Trophoblast cell (in vitro differentiated cells and primary cell): ENCODE data around the gene NME2.

Experiments used
- DNase-seq, 2 donors: peaks; one replicate each; pipeline ENCODE4 v3.0.0-alpha.2; 2016
- H2AFZ ChIP-seq: 2 replicates; pipeline ENCODE4 v1.6.1; 2013; ENCODE audit warnings: low read length, moderate library complexity, mild to moderate bottlenecking; ENCODE audit not compliant: insufficient read depth, poor library complexity
- H2AK5ac ChIP-seq: 2 replicates; pipeline ENCODE4 v1.6.1; 2013; ENCODE audit warnings: mild to moderate bottlenecking, low read length
- H2BK120ac ChIP-seq: 2 replicates; pipeline ENCODE4 v1.6.1; 2013; ENCODE audit warnings: low read length, mild to moderate bottlenecking, moderate library complexity; ENCODE audit not compliant: insufficient read depth, poor library complexity
- H2BK12ac ChIP-seq: 2 replicates; pipeline ENCODE4 v1.6.1; 2013; ENCODE audit warnings: mild to moderate bottlenecking, low read length, moderate library complexity
- H2BK5ac ChIP-seq: 2 replicates; pipeline ENCODE4 v1.6.1; 2013; ENCODE audit warnings: low read length, low read depth, moderate library complexity, mild to moderate bottlenecking; ENCODE audit not compliant: poor library complexity
- H3K14ac ChIP-seq: 2 replicates; pipeline ENCODE4 v1.6.1; 2013; ENCODE audit warnings: mild to moderate bottlenecking, low read length
- H3K18ac ChIP-seq: 2 replicates; pipeline ENCODE4 v1.6.1; 2013; ENCODE audit warnings: mild to moderate bottlenecking, low read length
- H3K23ac ChIP-seq: 2 replicates; pipeline ENCODE4 v1.6.1; 2013; ENCODE audit warnings: low read length
- H3K27ac ChIP-seq: 2 replicates; pipeline ENCODE4 v1.5.1; 2013; ENCODE audit warnings: low read depth, mild to moderate bottlenecking, inconsistent platforms, low read length, moderate library complexity
- H3K27me3 ChIP-seq: 2 replicates; pipeline ENCODE4 v1.6.1; 2013; ENCODE audit warnings: inconsistent platforms, mild to moderate bottlenecking, low read length, moderate library complexity; ENCODE audit not compliant: insufficient read depth
- H3K36me3 ChIP-seq, 2 experiments: 1 replicate in 1 of 2; 2 replicates in 1 of 2; pipeline ENCODE4 v1.6.1; 2013; ENCODE audit warnings: low read length in 2 of 2, mild to moderate bottlenecking in 2 of 2, moderate library complexity in 1 of 2; ENCODE audit not compliant: insufficient read depth in 2 of 2, control insufficient read depth in 1 of 2
- H3K4ac ChIP-seq: 2 replicates; pipeline ENCODE4 v1.6.1; 2013; ENCODE audit warnings: low read depth, mild to moderate bottlenecking, low read length, moderate library complexity
- H3K4me1 ChIP-seq, 2 experiments: 1 replicate in 1 of 2; 2 replicates in 1 of 2; pipeline ENCODE4 v1.6.1; 2013; ENCODE audit warnings: low read length in 2 of 2, mild to moderate bottlenecking in 2 of 2, moderate library complexity in 1 of 2; ENCODE audit not compliant: insufficient read depth in 2 of 2, control insufficient read depth in 1 of 2
- H3K4me2 ChIP-seq: 2 replicates; pipeline ENCODE4 v1.6.1; 2013; ENCODE audit warnings: inconsistent platforms, mild to moderate bottlenecking, low read length, moderate library complexity
- H3K4me3 ChIP-seq: 2 replicates; pipeline ENCODE4 v1.5.1; 2013; ENCODE audit warnings: mild to moderate bottlenecking, low read depth, low read length, inconsistent platforms
- H3K79me1 ChIP-seq: one replicate; pipeline ENCODE4 v1.6.1; 2013; ENCODE audit warnings: low read length
- H3K79me2 ChIP-seq: 2 replicates; pipeline ENCODE4 v1.6.1; 2013; ENCODE audit warnings: low read length, mild to moderate bottlenecking; ENCODE audit not compliant: control insufficient read depth, insufficient read depth, poor library complexity
- H3K9ac ChIP-seq: 2 replicates; pipeline ENCODE4 v1.6.1; 2013; ENCODE audit warnings: mild to moderate bottlenecking, low read length
- H3K9me3 ChIP-seq: 2 replicates; pipeline ENCODE4 v1.6.1; 2013; ENCODE audit warnings: low read depth, mild to moderate bottlenecking, control low read depth, inconsistent platforms, low read length; ENCODE audit not compliant: insufficient read depth
- H4K12ac ChIP-seq: 2 replicates; pipeline ENCODE4 v1.6.1; 2013; ENCODE audit warnings: low read depth, mild to moderate bottlenecking, low read length, moderate library complexity
- H4K8ac ChIP-seq: 2 replicates; pipeline ENCODE4 v1.6.1; 2013; ENCODE audit warnings: low read depth, mild to moderate bottlenecking, low read length, moderate library complexity
- H4K91ac ChIP-seq: one replicate; pipeline ENCODE4 v1.6.1; 2013; ENCODE audit warnings: low read depth, mild to moderate bottlenecking, low read length, moderate library complexity
- WGBS: extraction: QIAGEN DNeasy Blood & Tissue Kit; methylation state at CpG from one replicate; pipeline ENCODE4 v1.1.7; 2013; ENCODE audit warnings: missing lambda C conversion rate; ENCODE audit not compliant: insufficient read length, insufficient coverage; ENCODE audit errors: extremely low coverage; 5-methylcytosine and 5-hydroxymethylcytosine counted together

The NME2 gene

DNA sequence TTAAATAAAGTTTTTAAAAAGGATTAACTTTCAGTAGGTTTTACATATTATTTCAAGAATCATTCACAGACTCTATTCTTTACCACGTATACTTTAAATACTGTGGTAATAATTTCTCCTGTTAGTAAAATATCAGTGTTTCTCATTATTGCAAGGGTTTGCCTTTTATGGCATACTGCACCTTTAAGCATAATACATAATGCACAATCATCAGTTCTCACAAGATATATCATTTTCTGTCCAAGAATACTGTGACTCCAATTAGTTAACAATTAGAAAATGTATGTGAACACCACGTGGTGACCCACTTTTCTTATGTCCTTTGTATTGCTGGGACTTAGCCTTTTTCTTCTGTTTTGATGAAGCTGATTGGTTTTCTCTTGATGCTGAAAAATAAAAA, 25.7 kb downstream of the NME2 start:
- Histone ChIP-seq H4K12ac (no peak overlapping the region), H4K8ac (no peak overlapping the region), H3K79me1 (no peaks in the 10 kb centered on the region), H3K23ac (no peak overlapping the region), H3K4me1 (no peaks in the 10 kb centered on the region), H2AK5ac (no peak overlapping the region), H3K9me3 (no peaks in the 10 kb centered on the region), H3K27ac (no peak overlapping the region), H3K27me3 (no peaks in the 10 kb centered on the region), H3K4ac (no peak overlapping the region), H3K4me3 (no peak overlapping the region), H4K91ac (no peak overlapping the region), H3K79me2 (no peaks in the 10 kb centered on the region), H2AFZ (no peak overlapping the region), H2BK12ac (no peak overlapping the region), H3K4me2 (no peak overlapping the region), H2BK5ac (no peak overlapping the region), H3K14ac (no peak overlapping the region), H3K36me3 (peaks cover 27 to 29% of the 10 kb centered on the region in 2 experiments), H3K18ac (no peak overlapping the region), H2BK120ac (no peak overlapping the region), H3K9ac (no peak overlapping the region)
- no CpG with 5 or more reads among the region's 2 CpGs for WGBS
- DNase-seq: no peak

DNA sequence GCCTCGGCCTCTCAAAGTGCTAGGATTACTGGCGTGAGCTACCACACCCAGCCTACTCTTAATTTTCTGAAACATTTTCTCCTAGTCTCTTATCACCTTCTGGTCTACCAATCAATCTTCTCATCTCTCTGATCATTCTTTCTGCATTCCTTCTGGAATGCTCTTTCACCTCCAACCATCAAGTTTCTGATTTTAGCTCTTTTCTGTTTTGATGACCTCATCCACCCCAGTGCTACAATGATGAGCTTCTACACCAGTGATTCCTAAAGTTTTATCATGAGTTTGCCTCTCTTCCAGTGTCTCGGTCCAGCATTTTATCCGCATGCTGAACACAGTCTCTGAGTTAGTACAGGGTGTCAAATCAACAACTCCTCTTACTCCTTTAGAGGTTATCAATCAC, 31.5 kb downstream of the NME2 start:
- Histone ChIP-seq H3K27me3 (no peaks in the 10 kb centered on the region), H2BK120ac (no peak overlapping the region), H3K9ac (no peak overlapping the region), H3K14ac (no peak overlapping the region), H3K18ac (no peak overlapping the region), H3K4me1 (no peaks in the 10 kb centered on the region), H3K4ac (no peak overlapping the region), H4K12ac (no peak overlapping the region), H3K27ac (no peak overlapping the region), H4K91ac (no peak overlapping the region), H3K23ac (no peak overlapping the region), H2BK12ac (no peak overlapping the region), H3K9me3 (no peaks in the 10 kb centered on the region), H2BK5ac (no peak overlapping the region), H3K4me2 (no peak overlapping the region), H3K79me1 (no peaks in the 10 kb centered on the region), H4K8ac (no peak overlapping the region), H3K4me3 (no peak overlapping the region), H2AFZ (no peak overlapping the region), H3K36me3 (peaks cover 38 to 42% of the 10 kb centered on the region in 2 experiments), H3K79me2 (no peaks in the 10 kb centered on the region), H2AK5ac (no peak overlapping the region)
- no CpG with 5 or more reads among the region's 4 CpGs for WGBS
- DNase-seq: peak in 1 of 2 donors; percentile 36

DNA sequence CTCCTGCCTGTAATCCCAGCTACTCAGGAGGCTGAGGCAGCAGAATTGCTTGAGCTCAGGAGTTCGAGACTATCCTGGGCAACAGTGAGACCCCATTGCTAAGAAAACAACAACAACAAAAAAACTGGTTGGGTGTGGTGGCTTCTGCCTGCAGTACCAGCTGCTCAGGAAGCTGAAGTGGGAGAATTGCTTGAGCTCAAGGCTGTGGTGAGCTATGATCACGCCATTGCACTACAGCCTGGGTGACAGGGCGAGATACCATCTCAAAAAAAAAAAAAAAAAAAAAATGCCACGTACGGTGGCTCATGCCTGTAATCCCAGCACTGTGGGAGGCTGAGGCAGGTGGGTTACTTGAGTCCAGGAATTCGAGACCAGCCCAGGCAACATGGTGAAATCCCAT, 34.1 kb downstream of the NME2 start:
- Histone ChIP-seq H3K4me1 (no peaks in the 10 kb centered on the region), H3K4me3 (no peak overlapping the region), H4K12ac (no peak overlapping the region), H3K9me3 (no peaks in the 10 kb centered on the region), H3K79me1 (no peaks in the 10 kb centered on the region), H2BK120ac (no peak overlapping the region), H4K91ac (no peak overlapping the region), H3K18ac (no peak overlapping the region), H3K23ac (no peak overlapping the region), H3K27me3 (no peaks in the 10 kb centered on the region), H2BK5ac (no peak overlapping the region), H2AK5ac (no peak overlapping the region), H3K14ac (no peak overlapping the region), H3K27ac (no peak overlapping the region), H3K4me2 (no peak overlapping the region), H3K79me2 (no peaks in the 10 kb centered on the region), H3K36me3 (peaks cover 34 to 43% of the 10 kb centered on the region in 2 experiments), H4K8ac (no peak overlapping the region), H3K4ac (no peak overlapping the region), H2BK12ac (no peak overlapping the region), H2AFZ (no peak overlapping the region), H3K9ac (no peak overlapping the region)
- peak; percentile 3 to 45 for DNase-seq
- WGBS: no CpG with 5 or more reads among the region's 6 CpGs

GRCh38 chr17:51200846-51201245, 34.6 kb downstream of the NME2 start:
- Histone ChIP-seq H3K4me3 (no peak overlapping the region), H3K36me3 (peaks cover 32 to 42% of the 10 kb centered on the region in 2 experiments), H2BK12ac (no peak overlapping the region), H3K23ac (no peak overlapping the region), H2BK120ac (no peak overlapping the region), H3K9ac (no peak overlapping the region), H3K27ac (no peak overlapping the region), H4K12ac (no peak overlapping the region), H3K4me2 (no peak overlapping the region), H4K91ac (no peak overlapping the region), H2AFZ (no peak overlapping the region), H2AK5ac (no peak overlapping the region), H4K8ac (no peak overlapping the region), H3K14ac (no peak overlapping the region), H3K18ac (no peak overlapping the region), H3K4me1 (no peaks in the 10 kb centered on the region), H3K79me2 (no peaks in the 10 kb centered on the region), H3K79me1 (no peaks in the 10 kb centered on the region), H3K4ac (no peak overlapping the region), H2BK5ac (no peak overlapping the region), H3K9me3 (no peaks in the 10 kb centered on the region), H3K27me3 (no peaks in the 10 kb centered on the region)
- DNase-seq: no peak
- no CpG with 5 or more reads among the region's 2 CpGs for WGBS
